Measurements from ENCODE around the gene FAM171A1. TPM values are rescaled to one million over a fixed set of nuclear protein-coding genes. Genes with fewer than 3 reads are reported as not detected.

The FAM171A1 gene
- total RNA-seq, 1 donor from 2014 or later, result 51.9 TPM

- no peak overlapping the region for H3K27ac Mint-ChIP-seq (ENCODE audit: unreplicated experiment)
- FAIRE-seq (no peak), DNase-seq (ENCODE audit: low read depth) (no peak)
- Histone ChIP-seq H3K4me3 (ENCODE audit: insufficient read depth, low read depth, low read length) (no peak overlapping the region), H4K20me1 (ENCODE audit: insufficient read depth, low read length) (peaks cover 72% of the 10 kb centered on the region), H3K79me2 (ENCODE audit: insufficient read depth, low read length) (peaks cover 58% of the 10 kb centered on the region), H3K9me3 (ENCODE audit: insufficient read depth, low read depth, low read length) (no peaks in the 10 kb centered on the region), H3K9ac (ENCODE audit: low read length) (no peak overlapping the region), H3K36me3 (ENCODE audit: insufficient read depth, low read length) (no peaks in the 10 kb centered on the region), H3K4me1 (ENCODE audit: insufficient read depth, low read length) (peaks cover 11% of the 10 kb centered on the region), H3K27ac (ENCODE audit: low read depth, low read length) (no peak overlapping the region), H3K27me3 (ENCODE audit: insufficient read depth, low read length) (no peaks in the 10 kb centered on the region), H3K4me2 (ENCODE audit: low read length) (peak overlapping the region; percentile 69), H2AFZ (ENCODE audit: low read depth, low read length) (no peak overlapping the region)
- no peak for TF ChIP-seq CTCF (IDR thresholded peaks at IDR 0.05; ENCODE audit: insufficient read depth, low read depth, low read length)
- TF ChIP-seq EZH2 (IDR thresholded peaks at IDR 0.05; ENCODE audit: insufficient read depth, low read length), result no peak
- no peaks in the 10 kb centered on the region for H3K9me3 Mint-ChIP-seq (ENCODE audit: unreplicated experiment)
- peaks cover 10% of the 10 kb centered on the region for H3K36me3 Mint-ChIP-seq (ENCODE audit: low read depth, unreplicated experiment)
- no peaks in the 10 kb centered on the region for H3K27me3 Mint-ChIP-seq (ENCODE audit: low read depth, unreplicated experiment)
- no peak overlapping the region for H3K4me3 Mint-ChIP-seq (ENCODE audit: unreplicated experiment)
- peaks cover 16% of the 10 kb centered on the region for H3K4me1 Mint-ChIP-seq (ENCODE audit: low read depth, unreplicated experiment)
These were observed 56.5 kb downstream of the FAM171A1 start for GRCh38 chr10:15314482-15315045.

GRCh38 chr10:15313843-15314242 lies 57.2 kb downstream of the FAM171A1 start:
- Histone ChIP-seq H3K79me2 (ENCODE audit: insufficient read depth, low read length) (peaks cover 58% of the 10 kb centered on the region), H3K27ac (ENCODE audit: low read depth, low read length) (no peak overlapping the region), H3K9me3 (ENCODE audit: insufficient read depth, low read depth, low read length) (no peaks in the 10 kb centered on the region), H4K20me1 (ENCODE audit: insufficient read depth, low read length) (peaks cover 71% of the 10 kb centered on the region), H3K36me3 (ENCODE audit: insufficient read depth, low read length) (no peaks in the 10 kb centered on the region), H3K27me3 (ENCODE audit: insufficient read depth, low read length) (no peaks in the 10 kb centered on the region), H3K4me2 (ENCODE audit: low read length) (peak overlapping the region; percentile 69), H3K4me1 (ENCODE audit: insufficient read depth, low read length) (peaks cover 11% of the 10 kb centered on the region), H2AFZ (ENCODE audit: low read depth, low read length) (peak overlapping the region; percentile 46), H3K9ac (ENCODE audit: low read length) (peak overlapping the region; percentile 24), H3K4me3 (ENCODE audit: insufficient read depth, low read depth, low read length) (no peak overlapping the region)
- DNase-seq (ENCODE audit: low read depth) (no peak), FAIRE-seq (no peak)
- Mint-ChIP-seq H3K9me3 (ENCODE audit: unreplicated experiment) (no peaks in the 10 kb centered on the region), H3K4me1 (ENCODE audit: low read depth, unreplicated experiment) (peaks cover 16% of the 10 kb centered on the region), H3K27me3 (ENCODE audit: low read depth, unreplicated experiment) (no peaks in the 10 kb centered on the region), H3K4me3 (ENCODE audit: unreplicated experiment) (no peak overlapping the region), H3K36me3 (ENCODE audit: low read depth, unreplicated experiment) (peaks cover 6% of the 10 kb centered on the region), H3K27ac (ENCODE audit: unreplicated experiment) (no peak overlapping the region)
- no peak for TF ChIP-seq CTCF (IDR thresholded peaks at IDR 0.05; ENCODE audit: insufficient read depth, low read depth, low read length)
- TF ChIP-seq EZH2 (IDR thresholded peaks at IDR 0.05; ENCODE audit: insufficient read depth, low read length), result no peak

- H3K4me2 ChIP-seq (ENCODE audit: low read length), result peak overlapping the region; percentile 69
- Mint-ChIP-seq H3K4me3 (ENCODE audit: unreplicated experiment) (no peak overlapping the region), H3K27me3 (ENCODE audit: low read depth, unreplicated experiment) (no peaks in the 10 kb centered on the region), H3K9me3 (ENCODE audit: unreplicated experiment) (no peaks in the 10 kb centered on the region), H3K27ac (ENCODE audit: unreplicated experiment) (no peak overlapping the region), H3K36me3 (ENCODE audit: low read depth, unreplicated experiment) (peaks cover 2% of the 10 kb centered on the region), H3K4me1 (ENCODE audit: low read depth, unreplicated experiment) (peaks cover 16% of the 10 kb centered on the region)
- H3K27me3 ChIP-seq (ENCODE audit: insufficient read depth, low read length), result no peaks in the 10 kb centered on the region
- peaks cover 11% of the 10 kb centered on the region for H3K4me1 ChIP-seq (ENCODE audit: insufficient read depth, low read length)
- H4K20me1 ChIP-seq (ENCODE audit: insufficient read depth, low read length), result peaks cover 68% of the 10 kb centered on the region
- DNase-seq (ENCODE audit: low read depth) (no peak), FAIRE-seq (no peak)
- H3K9ac ChIP-seq (ENCODE audit: low read length), result peak overlapping the region; percentile 24
- no peak overlapping the region for H3K4me3 ChIP-seq (ENCODE audit: insufficient read depth, low read depth, low read length)
- H2AFZ ChIP-seq (ENCODE audit: low read depth, low read length), result no peak overlapping the region
- H3K36me3 ChIP-seq (ENCODE audit: insufficient read depth, low read length), result no peaks in the 10 kb centered on the region
- no peaks in the 10 kb centered on the region for H3K9me3 ChIP-seq (ENCODE audit: insufficient read depth, low read depth, low read length)
- TF ChIP-seq EZH2 (IDR thresholded peaks at IDR 0.05; ENCODE audit: insufficient read depth, low read length) (no peak), CTCF (IDR thresholded peaks at IDR 0.05; ENCODE audit: insufficient read depth, low read depth, low read length) (no peak)
- peaks cover 56% of the 10 kb centered on the region for H3K79me2 ChIP-seq (ENCODE audit: insufficient read depth, low read length)
- no peak overlapping the region for H3K27ac ChIP-seq (ENCODE audit: low read depth, low read length)
These were observed 58.0 kb downstream of the FAM171A1 start for GRCh38 chr10:15313047-15313446.

All from astrocyte (in vitro differentiated cells and primary cell).